DOHH2 (cell line): ENCODE data around the gene AMPH.

Source experiments
- H3F3A ChIP-seq: fragments of 200-600 bp; sonication (generic), shearing (Covaris generic); 2 replicates; pipeline ENCODE4 v1.6.0; 2016; ENCODE audit warnings: antibody characterized with exemption, mild to moderate bottlenecking; ENCODE audit not compliant: control insufficient read depth, insufficient read depth
- H3K27ac ChIP-seq: fragments of 200-600 bp; sonication (generic); 2 replicates; pipeline ENCODE4 v1.5.1; 2014; ENCODE audit warnings: low read depth, mild to moderate bottlenecking, low read length, moderate library complexity
- H3K27me3 ChIP-seq: fragments of 200-600 bp; sonication (generic); 2 replicates; pipeline ENCODE4 v1.6.1; 2014; ENCODE audit warnings: mild to moderate bottlenecking, low read length, mixed read lengths; ENCODE audit not compliant: control insufficient read depth
- H3K36me3 ChIP-seq: fragments of 200-600 bp; sonication (generic); 2 replicates; pipeline ENCODE4 v1.6.1; 2014; ENCODE audit warnings: mild to moderate bottlenecking, low read length, moderate library complexity, mixed read lengths; ENCODE audit not compliant: control insufficient read depth
- H3K4me1 ChIP-seq: fragments of 200-600 bp; sonication (generic); 2 replicates; pipeline ENCODE4 v1.6.1; 2014; ENCODE audit warnings: mild to moderate bottlenecking, low read length, mixed read lengths; ENCODE audit not compliant: control insufficient read depth
- H3K4me2 ChIP-seq: fragments of 200-600 bp; sonication (generic); 2 replicates; pipeline ENCODE4 v1.6.0; 2014; ENCODE audit warnings: mild to moderate bottlenecking, low read length, moderate library complexity
- H3K4me3 ChIP-seq: fragments of 200-600 bp; sonication (generic); 2 replicates; pipeline ENCODE4 v1.5.1; 2014; ENCODE audit warnings: mild to moderate bottlenecking, low read length, mixed read lengths
- H3K79me2 ChIP-seq: fragments of 200-600 bp; sonication (generic); 2 replicates; pipeline ENCODE4 v1.6.1; 2014; ENCODE audit warnings: mild to moderate bottlenecking, low read length, mixed read lengths; ENCODE audit not compliant: control insufficient read depth
- H3K9me2 ChIP-seq: fragments of 200-600 bp; sonication (generic); replicated peaks from 2 replicates; pipeline ENCODE4 v1.6.1; 2014; ENCODE audit warnings: mild to moderate bottlenecking, low read length, mixed read lengths; ENCODE audit not compliant: control insufficient read depth
- H3K9me3 ChIP-seq: fragments of 200-600 bp; sonication (generic); 2 replicates; pipeline ENCODE4 v1.6.1; 2014; ENCODE audit warnings: antibody characterized with exemption, low read length, mixed read lengths; ENCODE audit not compliant: control insufficient read depth, insufficient read depth
- H4K20me1 ChIP-seq: fragments of 200-600 bp; sonication (generic); 2 replicates; pipeline ENCODE4 v1.6.0; 2014; ENCODE audit warnings: low read depth, mild to moderate bottlenecking, antibody characterized with exemption, low read length, moderate library complexity; ENCODE audit not compliant: control insufficient read depth, insufficient read depth
- EZH2phosphoT487 ChIP-seq: fragments of 200-600 bp; sonication (generic); IDR thresholded peaks from 2 replicates; pipeline ENCODE4 v1.6.1; 2017; ENCODE audit warnings: borderline replicate concordance, mild to moderate bottlenecking, antibody characterized with exemption, low read length, moderate library complexity, mixed read lengths
- TF ChIP-seq, protein P1 (sequence below): fragments of 200-600 bp; sonication (generic); IDR thresholded peaks from one replicate; pipeline ENCODE4 v1.5.1; 2014; ENCODE audit warnings: antibody characterized with exemption, mild to moderate bottlenecking, low read depth, low read length; ENCODE audit not compliant: poor library complexity, severe bottlenecking

Gene AMPH

DNA sequence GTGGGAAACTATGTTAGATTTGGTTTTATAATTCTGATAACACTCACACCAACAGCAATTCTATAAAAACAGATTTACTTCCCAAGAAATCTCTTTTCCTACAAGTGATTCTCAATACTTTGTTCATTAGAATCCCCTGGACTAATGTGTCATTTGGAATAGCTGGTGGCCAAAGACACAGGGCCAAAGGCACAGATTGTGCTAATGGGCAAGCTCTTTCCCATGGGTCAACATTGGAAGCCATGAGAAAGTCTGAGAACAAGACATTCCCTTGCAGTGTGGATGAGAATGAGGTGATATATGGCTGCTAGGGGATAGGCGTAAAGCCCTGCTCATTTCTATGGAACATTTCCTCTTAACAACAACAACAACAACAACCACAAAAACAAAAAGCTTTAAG, 153.8 kb downstream of the AMPH start:
- no peak overlapping the region for H3K27ac ChIP-seq
- no peaks in the 10 kb centered on the region for H4K20me1 ChIP-seq
- no peak overlapping the region for H3K4me2 ChIP-seq
- peaks cover 3% of the 10 kb centered on the region; the same call in 1 of the 2 replicates for H3K27me3 ChIP-seq
- H3K4me3 ChIP-seq = no peak overlapping the region
- TF ChIP-seq, protein P1, sequence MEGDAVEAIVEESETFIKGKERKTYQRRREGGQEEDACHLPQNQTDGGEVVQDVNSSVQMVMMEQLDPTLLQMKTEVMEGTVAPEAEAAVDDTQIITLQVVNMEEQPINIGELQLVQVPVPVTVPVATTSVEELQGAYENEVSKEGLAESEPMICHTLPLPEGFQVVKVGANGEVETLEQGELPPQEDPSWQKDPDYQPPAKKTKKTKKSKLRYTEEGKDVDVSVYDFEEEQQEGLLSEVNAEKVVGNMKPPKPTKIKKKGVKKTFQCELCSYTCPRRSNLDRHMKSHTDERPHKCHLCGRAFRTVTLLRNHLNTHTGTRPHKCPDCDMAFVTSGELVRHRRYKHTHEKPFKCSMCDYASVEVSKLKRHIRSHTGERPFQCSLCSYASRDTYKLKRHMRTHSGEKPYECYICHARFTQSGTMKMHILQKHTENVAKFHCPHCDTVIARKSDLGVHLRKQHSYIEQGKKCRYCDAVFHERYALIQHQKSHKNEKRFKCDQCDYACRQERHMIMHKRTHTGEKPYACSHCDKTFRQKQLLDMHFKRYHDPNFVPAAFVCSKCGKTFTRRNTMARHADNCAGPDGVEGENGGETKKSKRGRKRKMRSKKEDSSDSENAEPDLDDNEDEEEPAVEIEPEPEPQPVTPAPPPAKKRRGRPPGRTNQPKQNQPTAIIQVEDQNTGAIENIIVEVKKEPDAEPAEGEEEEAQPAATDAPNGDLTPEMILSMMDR = no peak
- TF ChIP-seq EZH2phosphoT487 = no peak
- H3K4me1 ChIP-seq = peaks cover 3% of the 10 kb centered on the region; the same call in 1 of the 2 replicates
- no peaks in the 10 kb centered on the region for H3K9me3 ChIP-seq
- H3K79me2 ChIP-seq = no peaks in the 10 kb centered on the region
- no peaks in the 10 kb centered on the region for H3F3A ChIP-seq
- no peaks in the 10 kb centered on the region for H3K9me2 ChIP-seq
- H3K36me3 ChIP-seq = no peaks in the 10 kb centered on the region

DNA sequence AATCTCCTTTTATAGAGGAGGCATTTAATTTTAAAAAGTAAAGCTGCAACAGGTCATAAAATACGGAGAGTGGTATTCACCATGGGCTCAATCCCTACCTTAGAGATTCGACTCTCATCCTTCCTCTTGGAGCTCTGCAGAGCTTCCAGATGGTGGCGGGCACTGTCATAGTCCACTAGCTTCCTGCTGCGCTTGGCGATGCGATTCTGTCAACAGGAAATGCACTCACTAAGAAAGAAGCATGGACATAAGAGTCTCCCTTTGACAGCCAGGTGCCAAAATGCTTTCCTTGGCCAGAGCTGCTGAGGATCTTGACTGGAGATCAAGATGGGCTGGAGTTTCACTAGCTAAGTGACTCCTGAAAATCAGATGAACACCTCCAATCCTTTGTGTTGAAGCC, 154.4 kb downstream of the AMPH start:
- H3K27me3 ChIP-seq = peaks cover 3% of the 10 kb centered on the region; the same call in 1 of the 2 replicates
- H3K9me2 ChIP-seq = no peaks in the 10 kb centered on the region
- no peaks in the 10 kb centered on the region for H3K36me3 ChIP-seq
- H3F3A ChIP-seq = no peaks in the 10 kb centered on the region
- peaks cover 3% of the 10 kb centered on the region; the same call in 1 of the 2 replicates for H3K4me1 ChIP-seq
- H3K27ac ChIP-seq = no peak overlapping the region
- TF ChIP-seq, protein P1 = no peak
- TF ChIP-seq EZH2phosphoT487 = no peak
- no peaks in the 10 kb centered on the region for H3K79me2 ChIP-seq
- no peaks in the 10 kb centered on the region for H4K20me1 ChIP-seq
- no peaks in the 10 kb centered on the region for H3K9me3 ChIP-seq
- no peak overlapping the region for H3K4me2 ChIP-seq
- H3K4me3 ChIP-seq = no peak overlapping the region

DNA sequence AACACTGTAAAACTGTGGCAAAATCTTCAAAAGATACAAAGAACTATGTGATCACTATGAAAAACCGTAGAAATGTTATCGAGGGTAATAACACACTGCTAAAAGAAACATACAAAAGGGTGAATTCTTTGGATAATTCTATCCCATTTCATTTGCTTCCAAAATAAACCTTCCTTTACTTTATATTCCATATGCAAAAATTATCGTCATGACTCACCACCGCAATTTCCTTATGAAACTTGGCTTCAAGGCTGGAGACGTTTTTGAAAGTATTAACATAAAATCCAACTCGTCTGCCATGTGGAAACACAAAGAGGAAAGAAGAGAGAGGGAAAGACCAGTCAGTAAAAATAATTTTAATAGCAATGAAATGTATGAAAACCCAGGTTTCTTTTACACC, 165.2 kb downstream of the AMPH start:
- Histone ChIP-seq H3K27ac (no peak overlapping the region), H3F3A (no peaks in the 10 kb centered on the region), H3K9me2 (no peaks in the 10 kb centered on the region), H3K79me2 (no peaks in the 10 kb centered on the region), H4K20me1 (no peaks in the 10 kb centered on the region), H3K36me3 (no peaks in the 10 kb centered on the region), H3K4me3 (no peak overlapping the region), H3K4me1 (no peaks in the 10 kb centered on the region), H3K27me3 (no peaks in the 10 kb centered on the region), H3K9me3 (no peaks in the 10 kb centered on the region), H3K4me2 (no peak overlapping the region)
- TF ChIP-seq EZH2phosphoT487 = no peak
- TF ChIP-seq, protein P1 = no peak
